MM.1S (cell line): ENCODE results near the gene TSPAN3.

Experiments
- DNase-seq: peaks from one replicate; pipeline ENCODE4 v3.0.0-alpha.2; 2015
- H2AFZ ChIP-seq: fragments of 300-600 bp; sonication (generic); 2 replicates; pipeline ENCODE4 v1.6.0; 2016; ENCODE audit warnings: antibody characterized with exemption, low read length
- H3F3A ChIP-seq: fragments of 300-600 bp; sonication (generic); 2 replicates; pipeline ENCODE4 v1.6.1; 2016; ENCODE audit warnings: mild to moderate bottlenecking, antibody characterized with exemption, low read length, moderate library complexity, mixed read lengths; ENCODE audit not compliant: insufficient read depth
- H3K27ac ChIP-seq: fragments of 300-600 bp; sonication (generic); 2 replicates; pipeline ENCODE4 v1.5.1; 2016; ENCODE audit warnings: mild to moderate bottlenecking, low read length
- H3K27me3 ChIP-seq: fragments of 300-600 bp; sonication (generic); replicated peaks from 2 replicates; pipeline ENCODE4 v1.6.0; 2016; ENCODE audit warnings: low read length; ENCODE audit not compliant: insufficient read depth
- H3K36me3 ChIP-seq: fragments of 300-600 bp; sonication (generic); replicated peaks from 2 replicates; pipeline ENCODE4 v1.6.1; 2016; ENCODE audit warnings: mild to moderate bottlenecking, low read length, mixed read lengths; ENCODE audit not compliant: insufficient read depth
- H3K4me1 ChIP-seq: fragments of 300-600 bp; sonication (generic); 2 replicates; pipeline ENCODE4 v1.6.1; 2016; ENCODE audit warnings: low read length, mixed read lengths
- H3K4me2 ChIP-seq: fragments of 300-600 bp; sonication (generic); 2 replicates; pipeline ENCODE4 v1.6.0; 2016; ENCODE audit warnings: low read depth, low read length
- H3K4me3 ChIP-seq: fragments of 300-600 bp; sonication (generic); 2 replicates; pipeline ENCODE4 v1.5.1; 2016; ENCODE audit warnings: low read length, mixed read lengths
- H3K79me2 ChIP-seq: fragments of 300-600 bp; sonication (generic); 2 replicates; pipeline ENCODE4 v1.6.1; 2016; ENCODE audit warnings: mixed run types, low read length, mixed read lengths
- H3K9ac ChIP-seq: fragments of 300-600 bp; sonication (generic); 2 replicates; pipeline ENCODE4 v1.6.1; 2016; ENCODE audit warnings: low read length, mixed read lengths
- H3K9me2 ChIP-seq: fragments of 300-600 bp; sonication (generic); replicated peaks from 2 replicates; pipeline ENCODE4 v1.6.1; 2016; ENCODE audit warnings: mild to moderate bottlenecking, low read length, mixed read lengths; ENCODE audit not compliant: insufficient read depth
- H3K9me3 ChIP-seq: fragments of 300-600 bp; sonication (generic); replicated peaks from 2 replicates; pipeline ENCODE4 v1.6.1; 2016; ENCODE audit warnings: mild to moderate bottlenecking, low read length, mixed read lengths; ENCODE audit not compliant: insufficient read depth
- H4K20me1 ChIP-seq: fragments of 300-600 bp; sonication (generic); 2 replicates; pipeline ENCODE4 v1.6.1; 2016; ENCODE audit warnings: mild to moderate bottlenecking, low read length, moderate library complexity, mixed read lengths; ENCODE audit not compliant: insufficient read depth
- CTCF ChIP-seq: fragments of 300-600 bp; sonication (generic); IDR thresholded peaks from 2 replicates; pipeline ENCODE4 v1.5.1; 2016; ENCODE audit warnings: antibody characterized with exemption, low read length, mixed read lengths
- EZH2 ChIP-seq: fragments of 300-600 bp; sonication (generic); optimal IDR thresholded peaks from 2 replicates; pipeline ENCODE3; 2017; ENCODE audit warnings: low read depth, mild to moderate bottlenecking, antibody characterized with exemption, low read length, mixed read lengths
- EZH2phosphoT487 ChIP-seq: fragments of 300-600 bp; sonication (generic); IDR thresholded peaks from 2 replicates; pipeline ENCODE4 v1.6.1; 2018; ENCODE audit warnings: antibody characterized with exemption, low read length

TSPAN3 gene

GRCh38 chr15:77052556-77052955 is 18.4 kb downstream of the TSPAN3 start:
- no peaks in the 10 kb centered on the region for H3K9me3 ChIP-seq
- no peaks in the 10 kb centered on the region for H3K36me3 ChIP-seq
- no peaks in the 10 kb centered on the region; the same call in 1 of the 2 replicates for H3F3A ChIP-seq
- H3K27ac ChIP-seq = no peak overlapping the region
- H3K4me2 ChIP-seq = no peak overlapping the region
- no peak for DNase-seq
- H4K20me1 ChIP-seq = no peaks in the 10 kb centered on the region
- H3K79me2 ChIP-seq = peaks cover 16% of the 10 kb centered on the region
- TF ChIP-seq EZH2 = no peak
- TF ChIP-seq EZH2phosphoT487 = no peak
- TF ChIP-seq CTCF = no peak
- H3K27me3 ChIP-seq = no peaks in the 10 kb centered on the region
- no peaks in the 10 kb centered on the region for H3K4me1 ChIP-seq
- no peak overlapping the region for H3K4me3 ChIP-seq
- no peak overlapping the region for H3K9ac ChIP-seq
- no peaks in the 10 kb centered on the region for H3K9me2 ChIP-seq
- H2AFZ ChIP-seq = no peak overlapping the region

- no peaks in the 10 kb centered on the region for H3K9me2 ChIP-seq
- H3K4me2 ChIP-seq = no peak overlapping the region
- H3F3A ChIP-seq = no peaks in the 10 kb centered on the region
- no peak for DNase-seq
- no peaks in the 10 kb centered on the region for H3K4me1 ChIP-seq
- no peak overlapping the region for H3K4me3 ChIP-seq
- H2AFZ ChIP-seq = no peak overlapping the region
- TF ChIP-seq EZH2phosphoT487 (no peak), EZH2 (no peak), CTCF (no peak)
- H3K36me3 ChIP-seq = no peaks in the 10 kb centered on the region; the same call in 1 of the 2 replicates
- no peaks in the 10 kb centered on the region for H3K27me3 ChIP-seq
- no peaks in the 10 kb centered on the region for H3K9me3 ChIP-seq
- no peak overlapping the region for H3K9ac ChIP-seq
- no peaks in the 10 kb centered on the region for H4K20me1 ChIP-seq
- H3K27ac ChIP-seq = no peak overlapping the region
- no peaks in the 10 kb centered on the region for H3K79me2 ChIP-seq
Observed at GRCh38 chr15:77048135-77048876, 22.6 kb downstream of the TSPAN3 start.

- H4K20me1 ChIP-seq = no peaks in the 10 kb centered on the region
- H3K4me2 ChIP-seq = no peak overlapping the region
- H3K4me1 ChIP-seq = no peaks in the 10 kb centered on the region
- H3K9me3 ChIP-seq = no peaks in the 10 kb centered on the region
- H3K9me2 ChIP-seq = no peaks in the 10 kb centered on the region
- H3K36me3 ChIP-seq = no peaks in the 10 kb centered on the region; the same call in 1 of the 2 replicates
- H3K79me2 ChIP-seq = no peaks in the 10 kb centered on the region
- no peak for DNase-seq
- H3F3A ChIP-seq = no peaks in the 10 kb centered on the region
- H2AFZ ChIP-seq = no peak overlapping the region
- H3K27ac ChIP-seq = no peak overlapping the region
- no peak overlapping the region for H3K4me3 ChIP-seq
- H3K27me3 ChIP-seq = no peaks in the 10 kb centered on the region
- H3K9ac ChIP-seq = no peak overlapping the region
- no peak for TF ChIP-seq CTCF
- TF ChIP-seq EZH2 = no peak
- no peak for TF ChIP-seq EZH2phosphoT487
Observed at GRCh38 chr15:77046704-77047412, 24.1 kb downstream of the TSPAN3 start.
